HG02678 (cell line): ENCODE measurements around the gene ACOXL.
A peak's percentile ranks its signal among the peaks of the same experiment; 100 is the strongest.
"Not testable (repeated sequence)": the region's sequence is repeated elsewhere in the genome, so short reads cannot be mapped to it uniquely, and the experiment has no call there.

ENCODE experiments used
- ATAC-seq: cut with Tn5 transposase; IDR thresholded peaks from one replicate; pipeline ENCODE4 v1.9.1; 2021; ENCODE audit warnings: mild to moderate bottlenecking, moderate library complexity; ENCODE audit not compliant: unreplicated experiment

The ACOXL gene

DNA sequence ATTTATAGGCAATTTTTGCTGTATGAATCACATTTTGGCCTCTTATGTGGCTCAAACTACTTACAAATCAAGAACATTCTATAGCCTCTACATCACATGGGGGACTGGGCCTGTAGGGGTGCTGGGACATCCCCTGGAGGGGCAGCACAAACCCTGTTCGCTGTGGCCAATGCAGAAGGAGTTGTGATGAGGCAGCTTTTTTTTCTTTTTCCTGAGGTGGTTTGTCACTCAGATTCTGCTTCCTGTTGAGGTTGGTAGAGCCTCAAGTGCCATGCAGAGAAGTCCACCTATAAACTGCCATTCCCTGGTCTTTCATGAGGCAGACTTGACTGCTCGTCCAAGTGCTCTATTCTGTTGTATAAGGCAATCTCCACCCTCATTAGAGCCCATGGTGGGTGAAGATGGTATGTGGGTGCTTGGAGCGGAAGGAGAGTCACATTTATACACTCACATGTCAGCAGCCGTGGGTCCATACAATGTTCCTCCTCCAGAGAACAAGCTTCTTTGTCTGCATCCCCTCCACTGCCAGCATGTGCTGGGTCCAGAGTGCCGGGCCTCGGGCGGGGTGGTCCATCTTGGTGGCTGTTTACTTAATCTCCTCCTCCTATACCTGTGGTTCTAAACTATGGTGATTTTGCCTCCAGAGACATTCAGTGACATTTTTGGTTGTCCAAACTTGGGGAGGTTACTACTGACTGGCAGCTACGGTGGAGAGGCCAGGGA, 120.3 kb downstream of the ACOXL start:
- no peak for ATAC-seq

DNA sequence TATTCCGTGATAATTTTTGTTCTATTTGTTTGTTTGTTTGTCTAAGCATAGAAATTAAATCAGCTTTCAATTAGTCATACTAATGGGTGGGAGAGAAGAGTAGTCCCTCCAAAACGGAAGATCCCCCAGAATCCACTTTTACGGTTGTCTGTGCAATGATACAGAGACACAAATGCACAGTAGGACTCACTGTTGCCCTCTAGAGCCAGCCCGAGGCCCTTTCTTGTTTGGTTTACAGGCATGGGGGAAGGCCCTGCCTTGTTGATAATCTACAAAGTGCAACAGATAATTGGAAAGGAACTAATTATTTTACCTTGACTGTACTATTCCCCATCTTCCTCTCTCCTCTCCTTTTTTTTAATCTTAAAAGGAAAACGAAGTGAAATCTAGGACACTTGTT, 121.1 kb downstream of the ACOXL start:
- no peak for ATAC-seq

DNA sequence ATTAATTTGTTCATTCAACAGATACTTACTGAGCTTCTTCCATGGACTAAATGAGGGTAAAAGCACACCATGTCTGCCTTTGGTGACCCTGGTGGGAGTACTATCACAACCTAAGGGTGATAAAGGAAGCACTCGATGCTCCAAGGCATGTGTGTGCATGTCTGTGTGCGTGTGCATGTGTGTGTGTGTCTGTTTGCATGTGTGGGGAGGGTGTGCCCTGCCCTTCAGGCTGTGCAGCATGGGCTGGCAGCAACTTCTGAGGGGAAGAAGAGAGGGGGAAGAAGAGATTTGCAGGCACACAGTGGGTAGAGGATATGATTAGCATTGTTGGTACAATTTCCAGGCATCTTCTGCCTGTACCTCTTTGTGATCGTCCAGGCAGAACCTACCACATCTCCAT, 121.6 kb downstream of the ACOXL start:
- ATAC-seq = no peak

DNA sequence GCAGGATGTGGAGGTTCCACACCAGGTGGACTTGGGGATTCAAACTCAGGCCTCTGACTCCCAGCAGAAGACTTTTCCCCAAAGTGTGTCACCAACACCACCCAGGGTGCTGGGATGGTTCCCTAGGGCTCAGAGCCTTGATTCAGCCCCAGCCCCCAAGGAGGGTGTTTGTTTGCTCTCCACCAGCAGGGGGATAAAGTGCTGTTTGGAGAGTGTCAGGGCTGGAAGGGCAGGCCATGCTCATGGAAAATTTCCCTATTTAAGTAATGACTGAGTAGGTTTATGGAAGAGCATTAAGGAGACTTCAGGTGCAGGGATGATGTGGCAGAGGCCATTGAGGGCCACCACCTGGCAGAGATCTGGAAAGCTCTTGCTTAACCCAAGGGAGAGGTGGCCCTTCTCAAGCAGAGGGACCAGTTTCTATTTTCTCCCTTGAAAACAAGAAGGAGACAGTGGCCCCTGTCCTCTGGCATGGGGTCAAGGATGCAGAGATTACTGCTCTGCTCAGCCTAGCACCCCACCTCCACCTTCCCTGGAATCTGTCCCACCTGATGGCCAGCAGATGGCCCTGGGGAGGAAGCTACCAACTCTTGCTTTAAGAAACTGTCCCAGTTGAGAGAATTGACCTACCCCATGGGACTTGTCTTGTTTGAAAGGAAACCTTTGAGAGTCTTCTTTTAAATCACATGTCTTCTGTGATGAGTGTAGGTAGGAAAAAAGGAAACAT, 122.1 kb downstream of the ACOXL start:
- no peak for ATAC-seq

DNA sequence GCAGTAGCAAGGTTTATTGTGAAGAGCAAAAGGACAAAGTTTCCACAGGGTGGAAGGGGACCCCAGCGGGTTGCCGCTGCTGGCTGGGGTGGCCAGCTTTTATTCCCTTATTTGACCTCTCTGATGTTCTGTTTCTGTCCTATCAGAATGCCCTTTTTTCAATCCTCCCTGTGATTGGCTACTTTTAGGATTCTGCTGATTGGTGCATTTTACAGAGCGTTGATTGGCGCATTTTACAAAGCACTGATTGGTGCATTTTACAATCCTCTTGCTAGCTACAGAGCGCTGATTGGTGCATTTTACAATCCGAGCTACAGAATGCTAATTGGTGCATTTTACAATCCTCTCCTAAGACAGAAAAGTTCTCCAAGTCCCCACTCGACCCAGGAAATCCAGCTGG, 123.5 kb downstream of the ACOXL start:
- ATAC-seq = not testable (repeated sequence)

DNA sequence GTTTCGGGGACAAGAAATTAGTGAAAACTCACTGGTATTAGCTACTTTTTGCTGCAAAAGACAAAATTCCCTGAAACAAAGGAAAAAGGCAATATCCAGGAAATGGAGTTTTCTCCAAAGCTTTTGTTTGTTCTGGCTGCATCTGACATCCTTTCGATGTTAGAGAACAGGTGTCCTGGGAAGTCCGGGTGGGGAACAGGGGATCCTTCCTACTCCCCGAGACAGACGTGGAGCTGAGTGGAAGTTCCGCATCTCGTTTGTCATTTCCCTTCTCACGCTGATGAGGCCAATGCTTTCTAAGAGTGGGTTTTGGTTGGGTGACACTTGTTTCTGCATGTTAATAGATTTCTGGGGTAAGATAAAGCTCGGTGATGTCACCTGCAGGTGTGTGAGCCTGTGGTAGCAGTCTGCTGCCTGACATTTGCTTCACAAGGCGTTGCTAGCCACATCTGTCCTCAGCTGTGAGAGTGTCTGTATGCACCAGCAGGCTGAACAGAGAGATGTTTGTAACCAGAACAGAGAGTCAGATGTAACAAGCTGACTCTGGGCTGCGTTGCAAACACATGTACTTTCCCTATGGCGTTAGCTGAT, 125.9 kb downstream of the ACOXL start:
- peak; percentile 96 for ATAC-seq

DNA sequence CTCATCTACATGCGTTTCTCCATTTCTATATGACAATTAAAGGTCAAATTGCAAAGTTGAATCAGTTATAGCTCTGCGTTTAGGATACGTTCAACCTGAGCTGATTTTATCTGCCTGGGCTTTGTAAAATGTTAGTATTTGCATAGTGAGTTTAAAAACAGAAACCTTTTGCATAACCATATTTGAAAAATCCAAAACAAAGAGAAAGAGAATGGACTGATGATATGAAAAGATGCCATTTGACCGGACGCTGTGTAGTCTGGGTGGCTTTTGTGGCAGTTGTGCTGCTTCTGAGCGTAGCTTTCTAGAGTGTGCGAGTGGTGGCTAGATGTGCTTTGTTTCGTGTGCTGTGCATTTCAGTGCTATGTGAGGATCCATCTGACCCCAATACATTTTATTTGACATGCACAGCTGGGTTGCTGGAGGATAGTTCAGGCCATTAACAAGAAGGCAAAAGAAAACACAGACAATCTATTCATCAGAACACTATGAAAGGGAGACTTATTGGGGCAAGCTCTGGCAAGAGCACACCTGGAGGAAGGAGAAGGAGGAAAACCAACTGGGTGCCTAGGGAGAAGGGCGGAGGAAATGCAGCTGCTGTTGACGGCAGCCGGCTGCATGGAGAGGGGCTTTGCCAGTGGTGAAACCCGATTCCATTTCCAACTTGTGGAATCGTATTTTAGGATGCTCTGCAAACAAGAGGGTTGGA, 126.8 kb downstream of the ACOXL start:
- no peak for ATAC-seq

DNA sequence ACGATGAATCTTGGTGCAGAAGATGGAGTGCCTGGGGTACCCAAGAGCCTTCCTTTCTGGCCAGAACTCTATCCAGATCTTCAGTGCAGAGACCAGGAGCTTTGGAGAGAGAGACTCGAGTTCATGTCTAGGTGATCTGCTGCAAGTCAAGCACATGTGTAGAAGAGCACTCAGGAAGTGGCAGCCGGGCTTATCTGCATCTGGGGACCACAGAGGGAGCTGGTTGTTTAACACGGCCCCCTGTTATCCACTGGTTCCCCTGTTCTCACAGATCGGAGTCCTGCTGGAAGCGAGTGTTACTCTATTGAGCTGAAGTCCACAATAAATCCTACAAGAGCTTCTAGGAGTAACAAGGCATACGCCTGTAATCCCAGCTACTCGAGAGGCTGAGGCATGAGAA, 128.3 kb downstream of the ACOXL start:
- ATAC-seq = no peak

DNA sequence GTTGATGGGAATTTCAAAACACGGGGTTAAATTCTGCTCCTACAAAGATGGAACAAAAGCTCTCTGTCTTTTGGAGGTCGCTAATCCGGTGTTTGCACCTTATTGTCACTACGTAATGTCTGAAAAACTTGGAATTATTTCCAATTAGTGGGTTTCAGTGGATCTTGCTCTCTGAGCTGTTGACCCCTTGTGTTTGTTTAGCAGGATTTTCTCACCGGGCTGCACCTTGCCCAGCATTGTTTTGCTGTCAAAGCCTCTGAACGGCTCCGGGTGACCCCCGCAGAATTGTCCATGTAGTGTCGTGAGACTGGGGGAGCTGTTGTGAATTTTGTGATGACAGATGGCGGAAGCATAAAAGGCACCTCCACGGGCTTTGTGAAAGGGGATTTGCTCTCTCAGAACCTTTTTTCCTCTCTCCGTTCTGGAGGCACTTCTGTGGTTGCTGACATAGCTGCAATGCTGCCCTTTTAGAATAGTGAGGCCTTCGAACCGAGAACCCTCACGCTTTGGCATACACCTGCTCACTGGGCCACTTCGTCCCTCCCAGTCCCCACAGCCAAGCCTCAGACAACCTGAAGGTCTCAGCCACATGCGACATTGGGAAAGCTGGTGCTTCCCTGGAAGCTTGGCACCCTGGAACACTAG, 129.4 kb downstream of the ACOXL start:
- no peak for ATAC-seq

DNA sequence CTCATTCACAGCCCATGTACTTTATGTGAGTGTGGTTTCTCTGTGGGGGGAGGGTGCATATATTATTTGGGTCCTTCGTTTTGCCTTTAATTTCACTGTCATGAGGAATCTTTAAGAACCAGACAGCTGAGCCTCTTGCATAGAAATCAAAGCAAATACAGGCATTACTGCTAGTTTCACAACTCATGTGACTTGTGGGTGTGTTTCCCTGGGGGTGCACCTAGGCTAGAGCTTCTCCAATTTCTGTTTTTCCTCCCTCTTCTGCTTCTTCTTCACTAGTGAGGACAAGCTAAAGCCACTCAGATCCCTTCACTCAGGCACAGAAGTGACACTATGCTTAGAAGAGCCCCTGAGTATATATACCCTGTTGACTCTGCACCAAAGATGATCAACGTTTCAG, 131.4 kb downstream of the ACOXL start:
- no peak for ATAC-seq

DNA sequence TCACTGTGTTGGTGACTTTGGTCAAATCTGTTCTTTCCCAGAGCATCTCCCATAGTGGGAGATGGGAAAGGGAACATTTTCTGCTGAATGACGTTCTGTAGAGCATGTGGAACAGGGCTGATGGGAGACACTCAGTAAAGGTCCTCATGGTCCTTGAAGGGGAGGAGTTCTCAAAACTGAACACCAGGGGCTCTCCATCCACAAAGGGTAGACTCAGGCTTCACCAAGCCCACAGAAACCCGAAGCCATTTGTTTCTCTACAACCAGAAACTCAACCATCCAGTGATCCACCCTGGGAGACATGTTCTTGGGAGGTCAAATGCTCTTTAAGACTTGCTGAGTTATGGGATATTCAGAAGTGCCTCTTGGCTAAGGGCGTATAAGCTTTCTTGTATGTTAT, 131.8 kb downstream of the ACOXL start:
- no peak for ATAC-seq

DNA sequence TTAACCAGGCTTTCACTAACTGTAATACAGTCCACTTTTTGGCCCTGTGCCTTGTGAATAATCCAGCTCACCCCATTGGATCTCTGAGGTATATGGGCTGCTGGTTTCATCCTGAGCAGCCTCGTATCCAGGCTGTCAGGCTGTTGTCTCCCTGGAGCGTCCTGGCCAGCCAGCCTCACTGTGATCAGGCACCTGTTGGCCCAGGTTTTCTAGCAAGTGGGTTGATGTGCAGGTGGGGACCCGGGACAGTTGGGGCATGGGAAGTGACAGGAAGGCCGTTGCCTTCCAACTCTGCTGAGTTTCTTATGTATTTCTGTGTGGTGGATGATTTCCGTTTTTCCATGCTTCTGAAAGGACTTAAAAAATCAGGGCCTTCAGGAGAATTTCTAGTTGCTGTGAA, 132.4 kb downstream of the ACOXL start:
- no peak for ATAC-seq

DNA sequence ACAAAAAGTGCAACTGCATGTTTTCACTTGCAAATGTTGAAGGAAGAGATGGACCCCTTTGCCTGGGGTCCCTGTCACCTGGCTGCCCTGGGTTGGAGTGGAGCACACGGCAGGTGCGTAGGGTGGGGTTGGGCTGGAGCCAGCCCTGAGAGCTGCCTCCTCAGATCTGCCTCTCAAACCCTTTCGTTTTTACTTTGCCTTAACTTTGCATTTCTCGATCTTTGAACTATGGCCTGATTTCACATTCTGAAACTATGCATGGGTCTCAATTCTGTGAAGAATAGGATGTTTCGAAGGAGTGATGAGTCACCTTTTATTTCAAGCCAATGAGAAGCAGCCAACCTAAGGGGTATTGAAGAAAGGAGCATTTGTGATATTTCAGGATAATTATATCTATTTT, 132.8 kb downstream of the ACOXL start:
- ATAC-seq = peak; percentile 93

DNA sequence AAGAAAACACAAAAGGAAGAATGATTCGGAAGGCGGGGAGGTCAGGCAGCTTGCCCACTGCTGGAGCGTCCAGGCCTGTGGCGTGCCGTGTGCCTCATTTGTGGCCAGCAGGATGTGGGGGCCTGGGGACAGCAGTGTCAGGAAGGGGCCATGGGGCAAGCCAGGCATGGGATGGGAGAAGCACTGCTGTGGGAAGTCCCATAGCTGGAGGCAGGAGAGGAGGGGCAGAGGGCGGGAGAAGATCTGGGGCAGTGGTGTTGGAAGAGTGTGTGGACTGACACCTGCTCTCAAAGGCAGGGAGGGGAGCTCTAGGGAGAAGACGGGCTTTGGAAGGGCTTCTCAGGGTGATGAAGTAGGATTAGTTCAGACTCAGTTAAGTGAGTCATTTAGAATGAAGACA, 133.7 kb downstream of the ACOXL start:
- no peak for ATAC-seq

DNA sequence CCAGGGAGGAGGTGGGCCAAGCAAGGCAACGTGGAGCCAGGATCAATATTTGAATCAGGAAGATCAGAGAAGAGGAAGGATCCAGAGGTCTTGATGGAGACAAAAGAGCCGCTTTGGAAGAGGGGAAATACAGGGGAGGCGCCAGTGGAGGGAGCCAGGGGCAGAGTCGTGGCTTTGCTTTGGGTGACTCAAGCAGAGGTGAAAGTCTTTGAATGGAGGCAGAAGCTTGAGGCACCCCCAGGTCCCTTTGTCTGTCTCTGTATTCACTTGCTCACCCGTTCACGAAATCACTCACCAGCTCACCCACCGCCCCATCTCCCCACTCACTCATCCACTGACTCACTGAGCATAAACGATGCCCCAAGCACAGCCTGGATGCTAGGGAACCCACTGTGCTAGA, 134.1 kb downstream of the ACOXL start:
- ATAC-seq = no peak

DNA sequence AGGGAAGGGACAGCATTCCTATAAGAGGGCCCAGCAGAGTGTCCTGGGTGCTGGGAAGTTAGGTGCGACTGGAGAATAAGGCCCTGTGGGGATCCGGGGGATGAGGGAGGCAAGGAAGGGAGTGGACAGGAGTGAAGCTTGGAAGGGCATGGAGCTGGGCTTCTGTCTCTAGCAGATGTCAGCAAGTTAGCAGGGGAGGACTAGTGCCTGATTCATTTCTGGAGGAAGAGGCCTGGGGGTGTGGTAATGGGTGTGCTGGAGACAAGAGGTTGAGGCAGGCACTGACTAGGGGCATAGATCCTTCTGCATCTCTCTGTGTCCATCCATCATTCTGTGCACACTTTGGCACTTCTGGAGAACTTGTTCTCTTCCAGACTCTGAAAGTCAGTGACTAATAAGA, 134.7 kb downstream of the ACOXL start:
- no peak for ATAC-seq

DNA sequence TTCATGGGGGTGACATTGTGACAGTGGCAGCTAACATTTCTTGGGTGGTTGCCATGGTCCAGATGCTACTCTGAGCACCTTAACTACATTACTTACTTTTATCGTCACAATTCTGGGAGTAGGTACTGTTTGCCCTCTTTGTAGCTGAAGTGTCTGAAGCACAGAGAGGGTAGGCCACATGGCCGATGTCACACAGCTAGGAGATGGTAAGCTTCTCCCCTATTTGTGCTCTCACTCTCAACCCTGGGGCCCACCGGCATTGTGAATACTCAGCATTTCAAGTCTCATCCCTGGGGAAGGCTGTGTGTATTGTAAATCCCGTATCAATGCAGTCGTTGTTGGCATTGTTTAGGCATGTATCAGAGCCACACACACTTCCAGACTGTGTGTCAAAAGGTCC, 136.6 kb downstream of the ACOXL start:
- no peak for ATAC-seq

DNA sequence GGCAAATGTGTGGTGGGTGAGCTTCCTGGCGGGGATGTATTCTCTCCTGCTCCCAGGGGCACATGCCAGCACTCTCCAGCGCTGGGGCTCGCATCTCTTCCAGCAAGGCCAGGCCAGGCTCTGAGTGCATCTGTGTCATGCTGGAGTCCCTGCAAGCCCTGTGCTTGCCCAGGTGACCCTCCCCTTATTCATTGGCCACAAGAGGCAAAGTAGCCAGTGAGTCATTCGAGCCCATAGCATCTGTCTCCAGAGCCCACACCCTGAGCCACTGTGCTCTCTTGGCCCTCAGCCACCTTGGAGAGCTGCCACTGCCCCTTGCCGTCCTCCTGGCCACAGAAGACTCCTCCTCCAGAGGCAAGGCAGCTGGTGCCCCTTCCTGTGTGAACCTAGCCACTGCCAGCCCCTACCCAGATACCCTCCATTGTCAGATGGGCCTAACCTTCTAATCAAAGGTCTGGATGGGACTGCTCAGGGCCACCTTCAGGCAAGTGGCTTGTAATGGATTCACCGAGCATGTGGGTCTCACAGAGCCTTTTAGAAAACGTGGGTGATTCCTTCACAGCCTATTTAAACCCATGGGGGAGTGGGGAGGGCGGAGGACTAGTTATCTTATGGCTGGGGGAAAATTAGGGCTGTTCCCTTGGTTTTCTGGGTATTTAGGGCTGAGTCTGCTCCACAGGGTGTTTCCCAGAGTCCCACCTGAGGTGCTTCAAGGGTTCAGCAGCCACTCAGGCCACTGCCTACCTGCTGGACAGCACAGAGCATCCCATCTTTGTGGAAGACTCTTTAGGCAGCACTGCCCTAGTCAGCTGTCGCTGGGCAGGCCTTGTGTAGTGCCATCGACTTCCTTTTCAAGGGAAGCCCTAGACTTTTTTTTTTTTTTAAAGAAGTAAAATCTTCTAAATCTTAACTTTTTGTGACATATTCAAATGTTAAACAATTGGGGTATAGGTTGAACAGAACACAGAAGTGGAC, 137.4 kb downstream of the ACOXL start:
- no peak for ATAC-seq

DNA sequence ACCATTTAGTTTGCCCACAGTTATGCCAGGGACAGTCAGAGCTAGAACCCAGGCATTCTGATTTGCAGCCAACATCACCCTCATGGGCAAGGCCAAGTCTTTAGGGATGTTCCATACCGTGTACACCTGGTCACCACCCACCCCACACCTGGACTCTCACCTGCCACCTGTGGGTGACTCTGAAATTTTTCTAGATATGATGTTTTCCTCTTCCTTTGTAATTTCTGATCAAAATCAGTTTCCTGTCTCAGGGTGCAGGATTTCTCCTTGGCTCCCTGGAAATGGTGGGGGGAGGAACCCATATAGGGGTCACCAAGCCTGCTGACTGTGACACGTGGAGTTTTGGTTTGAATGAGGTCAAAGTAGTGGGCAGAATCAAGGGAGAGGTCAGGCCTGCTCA, 138.2 kb downstream of the ACOXL start:
- ATAC-seq = no peak

DNA sequence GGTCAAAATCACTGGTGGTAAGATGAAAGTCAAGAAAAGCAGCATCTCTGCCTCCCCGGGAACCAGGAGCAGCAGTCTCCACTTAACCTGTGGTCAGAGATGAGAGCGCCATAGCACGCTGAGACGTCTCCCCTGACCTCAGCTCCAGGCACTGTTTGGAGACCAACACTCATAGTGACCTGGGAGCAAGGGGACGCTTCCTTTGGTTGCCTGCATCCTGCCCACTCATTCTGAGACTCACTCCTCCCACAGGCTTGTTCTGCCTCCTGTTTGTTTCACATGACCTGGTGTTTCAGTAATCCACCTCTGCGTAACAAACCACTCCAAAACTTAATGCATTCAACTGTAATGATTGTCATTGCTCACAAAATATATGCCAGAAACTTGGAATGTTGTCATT, 139.3 kb downstream of the ACOXL start:
- ATAC-seq = no peak
